GM20000 (cell line): ENCODE measurements around the gene CNOT6L.

Source experiments
- DNase-seq: peaks from one replicate; pipeline ENCODE4 v3.0.0; 2012; ENCODE audit warnings: low spot score
- TF ChIP-seq, protein P1 (sequence below): IDR thresholded peaks from 2 replicates; pipeline ENCODE4 v1.5.1; 2012; ENCODE audit warnings: mild to moderate bottlenecking, control low read depth; ENCODE audit errors: extremely low read depth, missing control alignments

Gene CNOT6L

GRCh38 chr4:77777135-77777807, 41.9 kb downstream of the CNOT6L start:
- TF ChIP-seq, protein P1, sequence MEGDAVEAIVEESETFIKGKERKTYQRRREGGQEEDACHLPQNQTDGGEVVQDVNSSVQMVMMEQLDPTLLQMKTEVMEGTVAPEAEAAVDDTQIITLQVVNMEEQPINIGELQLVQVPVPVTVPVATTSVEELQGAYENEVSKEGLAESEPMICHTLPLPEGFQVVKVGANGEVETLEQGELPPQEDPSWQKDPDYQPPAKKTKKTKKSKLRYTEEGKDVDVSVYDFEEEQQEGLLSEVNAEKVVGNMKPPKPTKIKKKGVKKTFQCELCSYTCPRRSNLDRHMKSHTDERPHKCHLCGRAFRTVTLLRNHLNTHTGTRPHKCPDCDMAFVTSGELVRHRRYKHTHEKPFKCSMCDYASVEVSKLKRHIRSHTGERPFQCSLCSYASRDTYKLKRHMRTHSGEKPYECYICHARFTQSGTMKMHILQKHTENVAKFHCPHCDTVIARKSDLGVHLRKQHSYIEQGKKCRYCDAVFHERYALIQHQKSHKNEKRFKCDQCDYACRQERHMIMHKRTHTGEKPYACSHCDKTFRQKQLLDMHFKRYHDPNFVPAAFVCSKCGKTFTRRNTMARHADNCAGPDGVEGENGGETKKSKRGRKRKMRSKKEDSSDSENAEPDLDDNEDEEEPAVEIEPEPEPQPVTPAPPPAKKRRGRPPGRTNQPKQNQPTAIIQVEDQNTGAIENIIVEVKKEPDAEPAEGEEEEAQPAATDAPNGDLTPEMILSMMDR = no peak
- DNase-seq = no peak

- TF ChIP-seq, protein P1 = no peak
- no peak for DNase-seq
Measured at GRCh38 chr4:77776182-77777134, 42.7 kb downstream of the CNOT6L start.

DNA sequence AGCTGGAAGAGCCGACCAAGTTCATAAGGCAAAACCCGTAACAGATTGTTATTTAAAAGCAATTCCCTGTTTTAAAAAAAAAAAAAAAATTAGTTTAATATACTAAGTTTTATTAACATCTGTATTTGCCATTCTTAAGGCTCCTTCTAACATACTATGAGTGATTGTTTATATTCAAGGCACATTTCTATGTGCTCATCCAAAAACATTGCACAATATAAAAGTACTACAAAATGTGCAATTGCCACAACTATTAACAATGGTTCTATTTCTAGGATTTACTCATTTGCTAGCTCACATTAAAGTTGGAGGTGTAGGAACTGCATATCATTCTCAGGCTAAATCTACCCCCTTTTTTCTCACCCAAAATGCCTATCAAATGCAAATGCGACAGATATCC, 46.1 kb downstream of the CNOT6L start:
- no peak for DNase-seq
- TF ChIP-seq, protein P1 = no peak

DNA sequence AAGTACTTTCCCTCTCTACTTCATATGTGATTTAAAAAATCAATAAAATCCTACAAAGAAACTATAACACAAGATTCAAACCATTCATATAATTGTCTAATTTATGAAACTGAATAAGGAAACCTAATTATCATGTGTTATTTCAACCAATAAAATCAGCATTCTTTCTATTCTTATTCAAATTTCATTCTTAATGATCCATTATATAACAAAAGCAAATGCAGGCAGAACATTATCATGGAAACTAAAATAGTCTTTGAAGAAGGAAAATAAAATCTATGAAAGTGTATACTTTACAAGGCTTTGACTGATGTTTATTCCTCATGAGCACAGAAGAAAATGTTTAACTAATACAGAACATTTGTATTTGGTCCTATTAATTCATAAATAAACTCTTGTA, 47.6 kb downstream of the CNOT6L start:
- DNase-seq = no peak
- TF ChIP-seq, protein P1 = no peak

- no peak for DNase-seq
- TF ChIP-seq, protein P1 = no peak
Measured at GRCh38 chr4:77765720-77766119, 53.4 kb downstream of the CNOT6L start.

GRCh38 chr4:77762531-77762930, 56.6 kb downstream of the CNOT6L start:
- TF ChIP-seq, protein P1 = no peak
- no peak for DNase-seq

DNA sequence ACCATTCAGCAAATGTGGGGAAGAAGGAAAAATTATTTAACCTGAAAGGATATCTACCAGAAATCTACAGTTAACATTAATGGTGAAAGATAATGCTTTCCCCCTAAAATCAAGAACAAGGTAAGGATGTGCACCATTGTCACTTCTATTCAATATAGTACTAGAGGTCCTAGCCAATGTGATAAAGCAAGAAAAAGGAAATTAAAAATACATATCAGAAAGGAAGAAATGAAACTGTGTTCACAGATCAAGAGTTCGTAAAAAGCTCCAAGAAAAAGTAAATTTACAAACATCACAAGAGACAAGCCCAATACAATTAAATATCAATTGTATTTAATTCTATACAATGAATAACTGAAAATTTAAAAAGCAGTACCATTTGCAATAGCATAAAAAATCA, 57.6 kb downstream of the CNOT6L start:
- TF ChIP-seq, protein P1 = no peak
- DNase-seq = no peak
